Fibroblast of villous mesenchyme (primary cell): Measurements from ENCODE around the gene SLC4A2. TPM values are rescaled to one million over a fixed set of nuclear protein-coding genes. Genes with fewer than 3 reads are reported as not detected.
"Not testable (repeated sequence)": the region's sequence is repeated elsewhere in the genome, so short reads cannot be mapped to it uniquely, and the experiment has no call there.

ENCODE experiments used
- DNase-seq: peaks from one replicate; pipeline ENCODE4 v3.0.0-alpha.2; 2010; ENCODE audit warnings: low read depth
- H3K4me3 ChIP-seq: 2 replicates; pipeline ENCODE4 v1.5.1; 2011; ENCODE audit warnings: low read depth, mild to moderate bottlenecking, low read length
- total RNA-seq: library from RNA; depleted of rRNA; stranded (reverse); fragments of >200 nt; gene quantifications from 2 replicates; pipeline ENCODE4 v1.2.3, GENCODE V29; 2012
- TF ChIP-seq, protein P1 (sequence below): IDR thresholded peaks from 2 replicates; pipeline ENCODE4 v1.5.1; 2012; ENCODE audit warnings: low read depth, mild to moderate bottlenecking, low read length; ENCODE audit not compliant: insufficient read depth

The SLC4A2 gene
- total RNA-seq, 1 donor = 85.5 TPM

DNA sequence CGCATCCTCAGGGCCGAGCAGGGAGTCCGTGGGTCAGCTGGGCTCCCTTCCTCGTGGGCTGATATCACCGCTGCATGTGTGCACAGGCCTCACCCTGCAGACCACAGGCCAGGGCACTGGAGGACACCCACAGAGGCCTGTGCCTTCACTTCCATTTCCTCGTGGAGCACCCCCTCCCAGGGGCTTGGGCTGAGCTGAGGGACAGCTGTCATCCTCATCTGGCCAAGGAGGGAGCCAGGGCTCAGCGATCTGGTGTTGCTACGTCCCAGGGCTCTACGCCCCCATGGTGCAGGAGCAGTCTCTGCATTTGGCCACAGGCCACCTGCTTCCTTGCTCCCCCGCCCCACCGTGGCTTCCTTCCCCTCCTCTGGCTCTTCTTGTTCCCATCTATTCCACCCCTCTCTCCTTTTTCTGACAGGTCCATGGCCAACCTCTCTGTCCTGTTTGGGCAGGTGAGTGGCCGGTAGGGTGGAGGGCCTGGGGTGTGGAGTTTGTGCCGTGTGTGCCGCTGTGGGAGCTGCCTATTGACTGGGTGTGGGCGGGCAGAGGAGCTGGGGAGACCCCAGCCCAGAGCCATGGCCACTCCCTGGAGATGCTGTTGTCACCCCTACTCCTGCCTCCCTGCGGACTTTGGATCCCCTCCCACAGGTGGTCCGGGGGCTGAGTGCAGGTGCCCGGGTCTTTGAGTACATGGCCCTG is 19.4 kb upstream of the SLC4A2 start:
- TF ChIP-seq, protein P1, sequence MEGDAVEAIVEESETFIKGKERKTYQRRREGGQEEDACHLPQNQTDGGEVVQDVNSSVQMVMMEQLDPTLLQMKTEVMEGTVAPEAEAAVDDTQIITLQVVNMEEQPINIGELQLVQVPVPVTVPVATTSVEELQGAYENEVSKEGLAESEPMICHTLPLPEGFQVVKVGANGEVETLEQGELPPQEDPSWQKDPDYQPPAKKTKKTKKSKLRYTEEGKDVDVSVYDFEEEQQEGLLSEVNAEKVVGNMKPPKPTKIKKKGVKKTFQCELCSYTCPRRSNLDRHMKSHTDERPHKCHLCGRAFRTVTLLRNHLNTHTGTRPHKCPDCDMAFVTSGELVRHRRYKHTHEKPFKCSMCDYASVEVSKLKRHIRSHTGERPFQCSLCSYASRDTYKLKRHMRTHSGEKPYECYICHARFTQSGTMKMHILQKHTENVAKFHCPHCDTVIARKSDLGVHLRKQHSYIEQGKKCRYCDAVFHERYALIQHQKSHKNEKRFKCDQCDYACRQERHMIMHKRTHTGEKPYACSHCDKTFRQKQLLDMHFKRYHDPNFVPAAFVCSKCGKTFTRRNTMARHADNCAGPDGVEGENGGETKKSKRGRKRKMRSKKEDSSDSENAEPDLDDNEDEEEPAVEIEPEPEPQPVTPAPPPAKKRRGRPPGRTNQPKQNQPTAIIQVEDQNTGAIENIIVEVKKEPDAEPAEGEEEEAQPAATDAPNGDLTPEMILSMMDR = no peak
- no peak for DNase-seq
- H3K4me3 ChIP-seq = no peak overlapping the region

DNA sequence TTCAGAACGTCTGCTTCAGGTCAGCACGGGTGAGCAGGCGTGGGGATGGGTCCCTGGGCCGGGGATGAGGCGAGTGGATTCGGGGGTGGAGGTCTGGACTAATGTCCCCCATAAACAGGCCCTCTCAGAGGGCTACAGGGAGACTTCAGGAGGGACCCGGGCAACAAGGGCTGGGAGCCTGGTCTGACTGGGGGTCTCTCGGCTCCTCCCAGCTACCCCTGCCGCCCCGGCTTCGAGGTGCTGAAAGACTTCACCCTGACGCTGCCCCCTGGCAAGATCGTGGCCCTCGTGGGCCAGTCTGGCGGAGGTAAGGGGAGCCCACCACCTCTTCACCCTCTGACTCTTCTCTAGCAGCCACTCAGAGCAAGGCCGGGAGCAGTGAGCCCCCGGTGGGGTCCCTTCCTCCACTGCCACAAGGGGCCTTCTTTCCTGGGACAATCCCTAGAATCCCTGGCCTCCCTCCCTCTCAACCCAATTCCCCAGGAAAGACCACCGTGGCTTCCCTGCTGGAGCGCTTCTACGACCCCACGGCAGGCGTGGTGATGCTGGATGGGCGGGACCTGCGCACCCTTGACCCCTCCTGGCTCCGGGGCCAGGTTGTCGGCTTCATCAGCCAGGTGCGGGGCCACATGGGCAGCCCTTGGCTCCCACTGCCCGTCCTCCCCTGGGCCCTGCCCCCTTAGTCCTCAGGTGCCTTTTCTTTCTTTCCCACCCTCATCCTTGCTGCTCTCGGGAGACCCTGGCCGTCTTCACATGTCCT is 18.6 kb upstream of the SLC4A2 start:
- TF ChIP-seq, protein P1 = no peak
- H3K4me3 ChIP-seq = no peak overlapping the region
- no peak for DNase-seq

DNA sequence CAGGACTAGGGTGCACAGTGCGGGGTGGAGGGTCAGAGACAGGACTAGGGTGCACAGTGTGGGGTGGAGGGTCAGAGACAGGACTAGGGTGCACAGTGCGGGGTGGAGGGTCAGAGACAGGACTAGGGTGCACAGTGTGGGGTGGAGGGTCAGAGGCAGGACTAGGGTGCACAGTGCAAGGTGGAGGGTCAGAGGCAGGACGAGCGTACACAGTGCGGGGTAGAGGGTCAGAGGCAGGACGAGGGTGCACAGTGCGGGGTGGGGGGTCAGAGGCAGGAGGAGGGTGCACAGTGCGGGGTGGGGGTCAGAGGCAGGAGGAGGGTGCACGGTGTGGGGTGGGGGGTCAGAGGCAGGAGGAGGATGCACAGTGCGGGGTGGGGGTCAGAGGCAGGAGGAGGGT is 15.9 kb upstream of the SLC4A2 start:
- not testable (repeated sequence) for DNase-seq, H3K4me3 ChIP-seq

DNA sequence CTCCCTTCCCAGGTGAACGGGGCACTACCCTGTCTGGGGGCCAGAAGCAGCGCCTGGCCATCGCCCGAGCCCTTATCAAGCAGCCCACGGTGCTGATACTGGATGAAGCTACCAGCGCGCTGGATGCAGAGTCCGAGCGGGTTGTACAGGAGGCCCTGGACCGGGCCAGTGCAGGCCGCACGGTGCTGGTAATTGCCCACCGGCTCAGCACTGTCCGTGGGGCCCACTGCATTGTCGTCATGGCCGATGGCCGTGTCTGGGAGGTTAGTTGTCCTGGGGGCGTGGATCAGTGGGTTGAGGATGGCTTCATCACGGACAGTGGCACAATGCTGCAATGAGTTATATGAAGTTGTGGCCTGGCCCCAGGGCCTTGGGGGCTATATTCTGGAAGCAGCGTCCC is 15.4 kb upstream of the SLC4A2 start:
- TF ChIP-seq, protein P1 = no peak
- no peak overlapping the region for H3K4me3 ChIP-seq
- DNase-seq = no peak

DNA sequence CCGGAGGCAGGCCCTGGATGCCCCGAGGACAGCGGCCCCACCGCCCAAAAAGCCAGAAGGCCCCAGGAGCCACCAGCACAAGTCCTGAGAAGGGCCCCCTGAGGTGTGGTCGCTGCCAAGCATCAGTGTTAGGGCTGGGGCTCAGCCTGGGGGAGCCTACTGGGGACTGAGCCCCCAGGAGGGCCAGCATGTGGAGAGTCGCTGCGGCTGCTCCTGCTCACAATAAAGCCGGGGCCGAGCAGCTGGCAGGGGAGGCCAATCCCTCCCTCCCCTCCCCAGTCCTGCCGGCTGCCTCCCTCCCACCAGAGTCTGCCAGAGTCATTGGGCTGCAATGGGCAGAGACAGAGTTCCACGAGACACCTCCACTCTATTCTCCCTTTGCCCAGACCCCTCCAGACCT is 14.1 kb upstream of the SLC4A2 start:
- no peak for DNase-seq
- no peak overlapping the region for H3K4me3 ChIP-seq
- TF ChIP-seq, protein P1 = no peak

DNA sequence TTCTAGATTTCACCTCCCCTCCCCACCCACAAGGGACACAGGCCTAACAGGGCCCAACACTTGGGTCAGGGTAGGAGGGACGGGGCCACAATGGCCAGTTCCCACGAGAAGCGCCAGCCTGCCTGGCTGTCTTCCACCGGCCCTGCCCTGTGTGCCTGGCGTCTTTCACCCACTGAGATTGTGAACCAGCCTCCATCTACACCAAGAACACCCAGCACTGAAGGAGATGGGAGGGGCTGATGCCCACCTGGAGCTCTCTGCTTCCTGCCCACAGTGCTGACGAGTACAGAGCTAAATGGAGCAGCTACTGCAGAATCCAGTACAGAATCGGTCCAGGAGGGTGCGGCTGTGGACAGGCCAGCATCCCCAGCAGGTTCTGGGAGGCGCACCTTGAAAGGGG is 13.4 kb upstream of the SLC4A2 start:
- no peak for DNase-seq
- TF ChIP-seq, protein P1 = no peak
- H3K4me3 ChIP-seq = no peak overlapping the region
